HG03442 (cell line): Measurements from ENCODE around the gene STPG3.
A peak's percentile ranks its signal among the peaks of the same experiment; 100 is the strongest.

Source experiments
- ATAC-seq: cut with Tn5 transposase; IDR thresholded peaks from one replicate; pipeline ENCODE4 v1.9.1; 2021; ENCODE audit warnings: mild to moderate bottlenecking, moderate library complexity; ENCODE audit not compliant: unreplicated experiment

The STPG3 gene

DNA sequence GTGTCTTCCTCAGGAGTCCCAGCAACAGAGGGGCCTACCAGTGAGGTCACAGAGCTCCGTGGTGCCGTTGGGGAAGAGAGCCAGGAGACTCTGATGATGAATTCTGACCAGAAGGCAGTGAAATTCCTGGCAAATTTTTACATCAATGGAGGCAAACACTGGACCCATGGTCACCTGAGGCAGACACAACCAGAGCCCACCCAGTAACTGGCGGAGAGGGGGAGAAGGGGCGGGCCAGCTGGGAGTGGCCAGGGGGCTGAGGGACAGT is at the start of gene STPG3:
Gene STPG3 (plus strand): TSS at position 93 of the 268 bp plus-strand sequence. CDS start 1 bp downstream, at position 94.
- ATAC-seq, result no peak

DNA sequence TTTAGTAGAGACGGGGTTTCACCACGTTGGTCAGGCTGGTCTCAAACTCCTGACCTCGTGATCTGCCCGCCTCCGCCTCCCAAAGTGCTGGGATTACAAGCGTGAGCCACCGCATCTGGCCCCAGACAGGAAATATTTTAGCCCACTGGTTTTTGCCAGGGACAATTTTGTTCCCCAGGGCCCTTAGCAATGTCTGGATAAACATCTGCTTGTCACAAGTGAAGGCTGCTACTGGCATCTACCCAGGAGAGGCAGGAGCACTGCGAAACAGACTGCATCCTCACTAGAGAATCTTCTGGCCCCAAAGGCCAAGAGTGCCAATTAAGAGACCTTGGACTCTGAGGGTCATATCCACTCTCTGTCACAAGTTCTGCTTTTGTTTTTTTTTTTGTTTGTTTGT is 48.1 kb upstream of the STPG3 start:
- no peak for ATAC-seq

DNA sequence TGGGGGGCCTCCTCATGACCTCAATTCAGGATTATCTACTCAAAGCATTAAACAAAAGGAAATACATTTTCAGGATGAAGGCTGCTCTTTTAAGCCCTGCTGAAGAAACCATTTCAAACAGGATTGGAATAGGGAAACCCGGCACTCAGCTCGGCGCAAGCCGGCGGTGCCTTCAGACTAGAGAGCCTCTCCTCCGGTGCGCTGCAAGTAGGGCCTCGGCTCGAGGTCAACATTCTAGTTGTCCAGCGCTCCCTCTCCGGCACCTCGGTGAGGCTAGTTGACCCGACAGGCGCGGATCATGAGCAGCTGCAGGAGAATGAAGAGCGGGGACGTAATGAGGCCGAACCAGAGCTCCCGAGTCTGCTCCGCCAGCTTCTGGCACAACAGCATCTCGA is 46.4 kb upstream of the STPG3 start:
- no peak for ATAC-seq

DNA sequence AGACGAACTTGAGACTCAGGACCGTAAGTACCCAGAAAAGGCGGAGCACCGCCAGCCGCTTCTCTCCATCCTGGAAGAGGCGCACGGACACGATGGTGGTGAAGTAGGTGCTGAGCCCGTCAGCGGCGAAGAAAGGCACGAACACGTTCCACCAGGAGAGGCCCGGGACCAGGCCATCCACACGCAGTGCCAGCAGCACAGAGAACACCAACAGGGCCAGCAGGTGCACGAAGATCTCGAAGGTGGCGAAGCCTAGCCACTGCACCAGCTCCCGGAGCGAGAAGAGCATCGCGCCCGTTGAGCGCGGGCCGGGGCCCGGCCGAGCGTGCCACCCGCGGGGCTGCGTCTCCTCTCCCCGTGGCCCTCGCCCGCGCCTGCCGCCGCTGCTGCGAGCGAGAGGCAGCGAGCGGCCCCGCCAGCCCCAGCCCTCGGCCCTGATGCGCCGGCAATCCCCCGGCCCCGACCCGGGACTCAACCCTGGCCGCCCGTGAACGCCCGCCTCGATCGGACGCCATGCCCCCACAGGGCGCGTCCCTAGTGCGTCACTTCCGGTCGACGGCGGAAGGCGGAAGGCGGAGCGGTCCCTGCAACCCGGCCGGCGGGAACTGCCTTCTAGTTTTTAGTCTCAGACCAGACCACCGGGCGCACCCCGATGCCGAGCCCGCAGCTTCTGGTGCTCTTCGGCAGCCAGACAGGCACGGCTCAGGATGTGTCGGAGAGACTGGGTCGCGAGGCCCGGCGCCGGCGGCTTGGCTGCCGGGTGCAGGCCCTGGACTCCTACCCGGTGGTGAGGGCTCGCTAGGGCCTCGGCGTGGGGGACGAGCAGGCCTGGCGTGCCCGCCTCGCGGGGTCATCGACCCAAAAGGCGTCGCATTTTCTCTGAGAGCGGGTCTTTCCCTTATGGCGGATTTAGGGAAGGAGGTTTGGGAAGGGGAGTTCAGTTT is 45.7 kb upstream of the STPG3 start, which contains the start of the genes NDOR1 and TMEM203:
Gene NDOR1 (plus strand): TSS at position 575 of the 944 bp plus-strand sequence. CDS start 78 bp downstream, at position 653.
Gene TMEM203 (minus strand): TSS at position 523 of the 944 bp plus-strand sequence. CDS start 234 bp downstream, at position 289.
- peak; percentile 35 for ATAC-seq

DNA sequence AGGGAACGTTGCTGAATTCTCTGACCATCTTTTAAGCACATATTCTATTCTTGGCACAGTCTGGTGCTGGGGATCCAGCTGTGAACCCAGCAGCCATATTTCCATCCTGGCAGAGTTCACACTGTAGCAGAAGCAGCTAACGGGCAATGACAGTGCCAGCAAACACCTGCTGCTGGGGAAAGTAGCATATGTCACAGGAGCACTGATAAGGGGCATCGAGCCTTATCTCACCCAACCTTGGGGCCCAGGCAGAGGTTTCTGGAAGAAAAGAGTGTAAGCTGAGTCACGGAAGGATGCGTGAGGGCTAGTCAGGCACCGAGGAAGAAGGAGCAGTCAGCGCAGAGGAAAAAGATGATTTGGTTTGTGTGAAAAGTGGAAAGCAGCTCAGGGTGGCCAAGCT is 44.5 kb upstream of the STPG3 start:
- no peak for ATAC-seq

DNA sequence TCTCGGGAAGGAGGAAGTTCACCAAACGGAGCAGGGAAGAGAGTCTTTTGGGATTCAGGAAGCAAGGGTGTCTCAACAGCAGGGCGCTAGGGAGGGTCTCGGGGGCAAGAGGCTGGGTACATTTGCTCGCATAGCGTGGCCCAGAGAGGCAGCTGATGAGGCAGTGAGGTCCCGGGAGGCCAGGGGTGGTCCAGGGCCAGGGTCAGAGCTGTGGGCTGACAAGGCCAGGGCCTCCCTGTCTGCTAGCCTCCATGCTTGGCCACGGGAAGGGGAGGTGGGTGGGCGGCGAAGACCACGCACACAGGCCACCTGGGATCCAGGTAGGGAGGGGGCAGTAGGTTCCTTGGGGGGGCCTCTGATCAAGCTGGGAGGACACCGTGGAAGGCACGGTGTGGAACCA is 39.6 kb upstream of the STPG3 start:
- ATAC-seq, result no peak

DNA sequence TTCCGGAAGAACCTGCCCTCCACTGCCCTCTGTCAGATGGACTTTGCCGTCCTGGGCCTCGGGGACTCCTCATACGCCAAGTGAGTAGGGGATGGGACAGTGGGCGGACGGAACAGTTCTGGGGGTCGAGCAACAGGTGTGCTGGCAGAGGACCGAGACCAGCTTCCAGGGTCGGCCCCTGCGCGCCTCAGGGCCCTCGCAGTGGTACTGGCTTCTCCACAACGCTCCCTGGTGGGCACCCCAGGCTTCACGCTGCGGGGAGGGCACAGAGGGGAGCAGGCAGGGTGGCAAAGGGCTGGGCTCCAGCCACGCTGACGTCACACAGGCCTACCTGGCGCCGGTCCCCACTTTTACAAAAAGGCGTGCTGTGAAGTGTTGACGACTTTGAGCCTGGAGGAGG is 38.6 kb upstream of the STPG3 start:
- no peak for ATAC-seq

DNA sequence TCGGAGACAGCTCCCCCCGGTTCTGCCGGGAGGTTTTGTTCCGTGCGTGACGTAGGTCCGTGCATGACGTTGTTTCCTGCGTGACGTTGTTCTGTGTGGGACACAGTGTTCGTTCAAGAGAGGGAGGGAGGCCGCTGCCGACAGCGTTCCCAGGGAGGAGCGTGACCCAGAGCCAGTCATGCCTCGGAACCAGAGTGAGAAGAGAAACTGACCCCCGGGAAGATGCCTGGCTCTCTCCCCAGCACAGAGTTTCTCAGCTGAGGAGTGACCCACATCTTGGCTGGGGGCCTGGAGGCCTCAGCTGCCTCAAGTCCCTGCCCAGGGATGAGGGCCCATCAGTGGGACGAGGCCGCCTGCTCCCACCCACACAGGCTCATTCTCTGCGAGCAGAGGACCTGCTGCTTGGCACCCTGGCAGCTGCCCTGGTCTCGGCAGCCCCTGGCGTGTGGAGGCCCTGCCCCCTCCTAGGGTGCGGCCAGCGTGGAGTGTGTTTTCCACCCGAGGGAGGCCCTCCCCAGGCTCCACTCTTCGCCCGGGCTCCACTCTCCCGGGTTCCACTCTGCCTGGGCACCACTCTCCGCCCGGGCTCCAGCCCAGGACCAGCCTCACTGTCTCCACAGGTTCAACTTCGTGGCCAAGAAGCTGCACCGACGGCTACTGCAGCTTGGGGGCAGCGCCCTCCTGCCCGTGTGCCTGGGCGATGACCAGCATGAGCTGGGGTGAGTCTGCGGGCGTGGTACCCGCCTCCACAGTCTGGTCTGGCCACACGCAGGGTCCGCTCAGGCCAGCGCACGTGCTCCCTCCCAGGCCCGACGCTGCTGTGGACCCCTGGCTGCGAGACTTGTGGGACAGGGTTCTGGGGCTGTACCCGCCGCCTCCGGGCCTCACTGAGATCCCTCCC is 37.7 kb upstream of the STPG3 start:
- no peak for ATAC-seq

DNA sequence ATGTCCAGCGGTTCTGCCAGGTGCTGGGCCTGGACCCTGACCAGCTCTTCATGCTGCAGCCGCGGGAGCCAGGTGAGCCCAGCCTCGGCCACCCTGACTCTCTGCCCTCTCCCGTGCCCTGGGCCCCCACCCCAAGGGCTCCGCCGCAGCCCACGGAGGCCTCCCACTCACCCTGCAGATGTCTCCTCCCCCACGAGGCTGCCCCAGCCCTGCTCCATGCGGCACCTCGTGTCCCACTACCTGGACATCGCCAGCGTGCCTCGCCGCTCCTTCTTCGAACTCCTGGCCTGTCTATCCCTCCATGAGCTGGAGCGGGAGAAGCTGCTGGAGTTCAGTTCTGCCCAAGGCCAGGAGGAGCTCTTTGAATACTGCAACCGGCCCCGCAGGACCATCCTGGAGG is 36.5 kb upstream of the STPG3 start:
- no peak for ATAC-seq

DNA sequence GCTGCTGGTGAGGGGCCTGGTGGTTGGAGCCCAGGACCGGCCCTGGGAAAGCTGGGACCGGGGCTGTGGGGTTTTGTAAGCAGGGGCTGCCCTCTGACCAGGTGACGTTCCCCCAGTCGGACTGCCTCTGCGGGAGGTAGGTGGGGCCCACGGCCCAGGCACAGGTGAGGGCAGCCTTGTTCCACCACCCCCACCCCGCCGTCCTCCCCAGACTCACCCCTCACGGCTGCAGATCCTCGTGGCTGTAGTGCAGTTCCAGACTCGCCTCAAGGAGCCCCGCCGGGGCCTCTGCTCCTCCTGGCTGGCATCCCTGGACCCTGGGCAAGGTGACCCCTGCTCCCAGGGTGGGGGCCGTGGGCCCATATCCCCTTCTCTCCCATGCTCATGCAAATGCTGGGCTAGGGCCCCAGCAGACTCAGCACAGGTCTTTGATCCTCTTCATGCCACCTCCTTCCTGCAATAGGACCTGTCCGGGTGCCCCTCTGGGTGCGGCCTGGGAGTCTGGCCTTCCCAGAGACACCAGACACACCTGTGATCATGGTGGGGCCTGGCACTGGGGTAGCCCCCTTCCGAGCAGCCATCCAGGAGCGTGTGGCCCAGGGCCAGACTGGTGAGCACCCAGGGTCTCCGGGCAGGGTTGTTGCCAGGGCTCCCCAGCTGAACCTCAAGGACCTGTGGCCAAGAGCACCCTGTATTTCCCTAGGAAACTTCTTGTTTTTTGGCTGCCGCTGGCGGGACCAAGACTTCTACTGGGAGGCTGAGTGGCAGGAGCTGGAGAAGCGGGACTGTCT is 35.7 kb upstream of the STPG3 start:
- ATAC-seq, result no peak

DNA sequence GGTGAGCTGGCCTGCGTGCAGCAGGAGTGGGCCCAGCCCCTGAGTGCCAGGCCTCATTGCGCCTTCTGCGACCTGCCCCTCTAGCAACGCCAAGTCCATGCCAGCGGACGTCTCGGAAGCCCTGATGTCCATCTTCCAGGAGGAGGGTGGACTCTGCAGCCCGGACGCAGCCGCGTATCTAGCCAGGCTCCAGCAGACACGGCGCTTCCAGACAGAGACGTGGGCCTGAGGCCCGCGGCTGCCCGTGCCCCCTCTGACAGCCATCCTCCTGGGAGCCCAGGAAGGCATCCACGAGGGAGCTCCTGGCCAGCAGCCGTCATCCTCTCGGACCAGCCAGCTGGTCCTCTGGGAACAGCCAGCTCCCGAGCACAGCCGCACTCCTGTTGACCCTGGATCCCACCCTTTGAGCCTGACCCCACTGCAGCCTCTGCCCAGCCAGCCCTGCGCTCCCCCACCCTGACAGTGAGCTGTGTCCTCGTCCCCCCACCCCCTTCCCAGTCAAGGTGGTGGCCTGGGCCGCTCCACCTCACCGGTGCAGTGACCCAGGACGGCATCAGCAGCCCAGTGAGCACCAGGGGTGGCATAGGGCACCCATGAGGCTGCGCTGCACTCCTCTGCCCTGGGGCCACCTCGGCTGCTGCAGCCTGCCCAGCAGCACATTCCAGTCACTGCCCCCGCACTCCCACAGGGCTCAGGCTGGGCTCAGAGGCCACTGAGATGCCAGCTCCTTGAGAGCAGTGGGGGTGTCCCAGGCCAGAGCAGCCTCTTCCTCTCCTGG is 34.7 kb upstream of the STPG3 start:
- ATAC-seq, result no peak

DNA sequence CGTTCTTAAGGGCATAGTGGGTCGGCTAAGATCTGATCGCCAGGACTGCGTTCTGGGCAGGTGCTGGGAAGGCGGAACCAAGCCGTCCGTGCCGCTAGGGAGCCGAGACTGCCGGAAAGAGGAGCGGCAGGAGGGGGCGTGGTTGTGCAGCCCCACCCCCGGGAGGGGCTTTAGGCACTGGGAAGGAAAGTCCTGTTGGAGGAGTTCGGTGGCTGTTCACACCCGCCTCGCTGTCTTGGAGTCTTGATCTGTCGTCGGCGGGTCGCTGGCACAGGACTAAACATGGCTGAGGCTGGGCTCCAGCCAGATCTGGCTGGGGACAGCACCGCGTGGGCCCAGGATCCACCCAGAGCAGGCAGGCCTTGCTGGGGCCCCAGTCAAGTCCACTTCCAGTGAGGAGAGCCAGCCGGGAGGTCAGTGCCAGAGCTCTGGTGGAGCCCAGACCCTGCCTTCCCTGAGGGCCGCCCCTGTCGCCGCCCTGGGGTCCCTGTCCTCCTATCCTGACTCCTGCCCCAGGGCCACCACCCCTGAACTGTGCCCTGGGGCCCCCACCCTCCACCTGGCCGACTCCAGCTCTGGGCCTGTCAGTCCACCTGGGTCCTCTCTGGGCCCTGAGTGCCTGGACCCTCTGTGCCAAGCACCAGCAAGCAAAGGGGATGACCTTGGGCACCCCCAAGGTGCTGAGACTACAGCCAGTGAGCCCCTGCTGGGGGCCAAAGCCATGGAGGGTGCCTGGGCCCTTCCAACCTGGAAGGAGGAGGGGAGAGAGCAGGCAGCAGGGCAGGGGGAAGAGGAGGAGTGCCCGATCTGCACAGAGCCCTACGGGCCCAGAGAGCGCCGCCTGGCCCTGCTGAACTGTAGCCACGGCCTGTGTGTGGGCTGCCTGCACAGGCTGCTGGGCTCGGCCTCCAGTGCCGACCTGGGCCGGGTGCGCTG is 33.5 kb upstream of the STPG3 start:
- no peak for ATAC-seq

DNA sequence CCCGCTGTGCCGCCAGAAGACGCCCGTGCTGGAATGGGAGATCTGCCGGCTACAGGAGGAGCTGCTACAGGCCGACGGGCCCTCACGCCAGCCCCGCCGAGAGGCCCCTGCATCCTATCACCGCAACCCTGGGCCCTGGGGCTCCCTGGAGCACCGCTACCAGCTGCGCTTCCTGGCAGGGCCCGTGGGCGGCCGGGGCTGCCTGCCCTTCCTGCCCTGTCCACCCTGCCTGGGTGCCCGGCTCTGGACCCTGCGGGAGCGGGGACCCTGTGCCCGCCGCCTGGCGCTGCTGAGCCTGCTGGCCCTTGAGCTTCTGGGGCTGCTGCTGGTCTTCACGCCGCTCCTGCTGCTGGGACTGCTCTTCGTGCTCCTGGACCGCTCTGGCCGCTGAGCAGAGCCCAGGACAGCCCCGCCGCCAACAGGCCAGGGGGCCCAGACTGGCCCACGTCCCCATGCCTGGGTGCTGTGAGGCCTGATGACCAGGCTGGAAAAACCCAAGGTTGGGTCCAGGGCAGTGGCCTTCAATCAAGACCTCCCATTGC is 32.8 kb upstream of the STPG3 start:
- no peak for ATAC-seq

DNA sequence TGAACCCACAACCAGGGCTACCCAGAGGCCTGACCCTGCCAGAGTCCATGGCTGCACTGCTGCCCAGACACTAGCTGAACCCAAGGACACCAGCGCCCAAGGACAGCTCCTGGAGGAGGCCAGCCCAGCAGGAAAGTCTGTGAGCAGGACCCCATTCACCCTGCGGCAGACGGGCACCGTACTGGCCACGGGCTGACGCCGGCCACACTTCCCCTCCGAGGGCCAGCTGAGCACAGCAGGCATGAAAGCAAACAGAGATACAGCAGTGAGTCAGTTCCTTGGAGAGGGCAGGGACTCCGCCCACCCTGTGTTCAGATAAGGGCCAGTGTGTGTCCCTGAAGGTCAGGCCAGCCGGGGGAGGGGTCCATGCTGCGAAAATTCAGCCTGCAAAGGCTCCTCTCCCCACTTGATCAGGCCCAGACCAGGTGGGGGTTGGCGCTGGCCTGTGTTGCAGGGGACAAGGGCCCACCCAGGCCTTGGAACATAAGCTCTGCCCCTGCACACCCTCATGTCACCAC is 32.3 kb upstream of the STPG3 start:
- ATAC-seq, result no peak

DNA sequence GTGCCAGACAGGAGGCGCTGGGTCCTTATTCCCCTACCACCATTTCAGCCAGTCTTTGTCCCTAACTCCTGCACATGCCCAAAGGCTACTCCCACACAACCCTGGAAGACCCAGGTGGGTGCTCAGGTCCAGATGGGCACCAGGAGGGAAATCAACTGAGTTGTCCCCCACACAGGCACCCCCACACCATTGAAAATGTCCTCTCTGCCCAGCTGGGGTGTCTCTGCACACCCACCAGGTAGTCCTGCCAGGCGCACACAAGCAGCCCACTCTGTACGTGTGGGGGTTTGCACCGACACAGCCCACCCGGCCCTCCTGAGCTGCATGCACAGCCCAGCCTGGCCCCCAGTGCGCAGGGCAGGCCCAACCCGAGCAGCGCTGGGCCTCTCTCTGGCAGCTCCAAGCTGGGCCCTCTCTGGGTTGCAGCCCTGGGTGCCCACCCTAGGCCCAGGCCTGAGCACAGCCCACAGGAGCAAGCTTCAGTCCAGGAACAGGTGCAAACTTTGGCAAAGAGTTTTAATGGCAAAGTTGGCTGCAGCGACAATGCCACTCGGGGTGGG is 31.2 kb upstream of the STPG3 start:
- ATAC-seq, result no peak

DNA sequence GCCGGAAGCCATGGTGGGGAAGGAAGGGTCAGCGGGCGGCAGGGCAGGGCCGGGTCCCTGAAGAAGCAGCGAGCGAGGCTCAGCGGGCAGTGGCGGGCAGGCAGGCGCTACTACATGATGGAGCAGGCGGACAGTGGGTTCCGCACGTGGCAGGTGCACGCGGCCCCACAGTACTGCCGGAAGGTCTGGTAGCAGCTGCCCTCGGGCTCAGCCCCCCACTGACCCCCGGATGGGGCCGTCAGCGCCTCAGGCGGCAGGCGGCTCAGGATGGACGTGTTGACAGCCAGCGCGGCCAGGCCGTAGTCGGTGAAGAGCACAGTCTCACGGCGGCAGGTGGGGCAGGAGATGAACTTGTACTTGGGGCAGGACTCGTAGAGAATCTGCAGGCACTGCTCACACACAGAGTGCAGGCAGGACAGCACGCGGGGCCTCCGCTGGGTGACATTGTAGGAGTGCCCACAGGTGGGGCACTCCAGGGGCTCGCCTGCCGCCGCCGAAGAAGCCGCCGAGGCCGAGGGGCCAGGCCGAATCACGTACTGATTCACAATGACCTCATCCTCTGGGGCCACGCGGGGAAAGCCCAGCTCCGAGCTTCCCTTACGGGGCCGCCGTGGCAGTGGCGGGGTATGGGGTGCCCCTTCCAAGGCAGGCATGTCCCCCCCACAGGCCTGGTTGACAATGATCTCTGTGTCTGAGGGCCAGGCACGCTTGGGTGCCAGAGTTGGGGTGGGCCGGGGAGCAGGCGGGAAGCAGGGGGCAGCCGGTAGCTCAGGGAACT is 30.6 kb upstream of the STPG3 start:
- ATAC-seq, result no peak

DNA sequence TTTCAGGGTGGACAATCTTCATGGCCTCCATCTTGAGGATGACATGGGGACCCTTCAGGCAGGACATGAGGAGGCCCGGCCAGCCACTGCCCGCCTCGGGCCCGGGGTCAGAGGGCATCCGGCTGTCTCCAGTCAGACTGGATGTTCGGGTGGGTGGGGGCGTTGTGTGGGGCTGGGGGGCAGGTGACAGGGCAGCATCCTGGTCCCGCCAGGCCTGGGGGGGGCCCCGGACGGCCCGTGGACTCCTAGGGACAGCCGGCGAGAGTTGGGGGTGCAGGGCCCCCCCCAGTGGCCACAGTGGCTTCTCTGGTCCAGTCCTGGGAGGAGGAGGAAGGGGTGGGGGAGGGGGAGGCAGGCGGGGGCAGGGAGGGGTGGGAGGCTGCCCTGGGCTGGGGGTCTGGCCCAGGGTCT is 30.0 kb upstream of the STPG3 start:
- no peak for ATAC-seq
